Measurements from ENCODE around the gene CHST6.
"Not testable (repeated sequence)": the region's sequence is repeated elsewhere in the genome, so short reads cannot be mapped to it uniquely, and the experiment has no call there.

Gene CHST6

GRCh38 chr16:75495076-75495674 lies at the start of gene CHST6:
TSS of gene CHST6 (minus strand) at chr16:75495441. CDS start at chr16:75479828, 15,613 bp downstream.
- H3K27ac ChIP-seq: no peak within 1 kb of the TSS
- TF ChIP-seq CTCF (conservative IDR thresholded peaks at IDR 0.05): no peak

GRCh38 chr16:75542462-75542861 lies 47.2 kb upstream of the CHST6 start:
- H3K27ac ChIP-seq: not testable (repeated sequence)

GRCh38 chr16:75541236-75541635 lies 46.0 kb upstream of the CHST6 start:
- no peak for TF ChIP-seq CTCF (conservative IDR thresholded peaks at IDR 0.05)
- H3K27ac ChIP-seq: no peak overlapping the region

- H3K27ac ChIP-seq: not testable (repeated sequence)
Observed at GRCh38 chr16:75538882-75539565, 43.8 kb upstream of the CHST6 start.

GRCh38 chr16:75537776-75538175 lies 42.5 kb upstream of the CHST6 start:
- no peak overlapping the region for H3K27ac ChIP-seq
- TF ChIP-seq CTCF (conservative IDR thresholded peaks at IDR 0.05): no peak

- H3K27ac ChIP-seq: no peak within 1 kb of the TSS
- no peak for TF ChIP-seq CTCF (conservative IDR thresholded peaks at IDR 0.05)
Observed at GRCh38 chr16:75535901-75536300, 40.7 kb upstream of the CHST6 start, which contains the start of gene CHST5. TSS of gene CHST5 (minus strand) at chr16:75536108. CDS start at chr16:75530384, 5,724 bp downstream.

- H3K27ac ChIP-seq: no peak overlapping the region
- TF ChIP-seq CTCF (conservative IDR thresholded peaks at IDR 0.05): no peak
Observed at GRCh38 chr16:75535211-75535843, 40.1 kb upstream of the CHST6 start.

- no peak for TF ChIP-seq CTCF (conservative IDR thresholded peaks at IDR 0.05)
- no peak overlapping the region for H3K27ac ChIP-seq
Observed at GRCh38 chr16:75534560-75535205, 39.4 kb upstream of the CHST6 start.

Measured in VCaP (cell line).